H9 (cell line): ENCODE data around the gene HORMAD2. TPM values are rescaled to one million over a fixed set of nuclear protein-coding genes. Genes with fewer than 3 reads are reported as not detected.

ENCODE experiments used
- DNase-seq: peaks from one replicate; pipeline ENCODE4 v3.0.0-alpha.2; 2017
- H2AFZ ChIP-seq: one replicate; pipeline ENCODE4 v1.6.1; 2013; ENCODE audit warnings: mild to moderate bottlenecking, low read length, control low read depth, moderate library complexity
- H2AK5ac ChIP-seq: 2 replicates; pipeline ENCODE4 v1.6.1; 2013; ENCODE audit warnings: low read length, control low read depth, mixed read lengths; ENCODE audit not compliant: insufficient read length
- H2BK120ac ChIP-seq: one replicate; pipeline ENCODE4 v1.6.1; 2013; ENCODE audit warnings: low read depth, mild to moderate bottlenecking, low read length, control low read depth, inconsistent platforms; ENCODE audit not compliant: poor library complexity, severe bottlenecking
- H2BK12ac ChIP-seq: 2 replicates; pipeline ENCODE4 v1.6.1; 2013; ENCODE audit warnings: low read length, control low read depth, mixed read lengths, low read depth; ENCODE audit not compliant: insufficient read length
- H2BK15ac ChIP-seq: 2 replicates; pipeline ENCODE4 v1.6.1; 2013; ENCODE audit warnings: low read depth, low read length, control low read depth
- H2BK20ac ChIP-seq: one replicate; pipeline ENCODE4 v1.6.1; 2013; ENCODE audit warnings: low read depth, mild to moderate bottlenecking, low read length, control low read depth, inconsistent platforms; ENCODE audit not compliant: poor library complexity, severe bottlenecking
- H2BK5ac ChIP-seq: 2 replicates; pipeline ENCODE4 v1.6.1; 2013; ENCODE audit warnings: low read length, control low read depth, mixed read lengths; ENCODE audit not compliant: insufficient read length
- H3K14ac ChIP-seq: 2 replicates; pipeline ENCODE4 v1.6.1; 2013; ENCODE audit warnings: low read length, control low read depth; ENCODE audit not compliant: insufficient read depth
- H3K18ac ChIP-seq: 2 replicates; pipeline ENCODE4 v1.6.1; 2013; ENCODE audit warnings: low read depth, mild to moderate bottlenecking, mixed read lengths, low read length, control low read depth; ENCODE audit not compliant: insufficient read length
- H3K23ac ChIP-seq: 2 replicates; pipeline ENCODE4 v1.6.1; 2013; ENCODE audit warnings: low read length, control low read depth, mixed read lengths, low read depth; ENCODE audit not compliant: insufficient read length
- H3K23me2 ChIP-seq: 2 replicates; pipeline ENCODE4 v1.6.1; 2013; ENCODE audit warnings: low read depth, mild to moderate bottlenecking, mixed read lengths, low read length, control low read depth; ENCODE audit not compliant: insufficient read length, poor library complexity, severe bottlenecking
- H3K27ac ChIP-seq: 2 replicates; pipeline ENCODE4 v1.5.1; 2013; ENCODE audit warnings: low read length, control low read depth, mixed read lengths, low read depth; ENCODE audit not compliant: insufficient read length
- H3K27me3 ChIP-seq: 2 replicates; pipeline ENCODE4 v1.6.1; 2013; ENCODE audit warnings: low read length, control low read depth, inconsistent platforms; ENCODE audit not compliant: insufficient read depth
- H3K4ac ChIP-seq: 2 replicates; pipeline ENCODE4 v1.6.1; 2013; ENCODE audit warnings: low read depth, mild to moderate bottlenecking, control low read depth, inconsistent platforms, low read length, moderate library complexity
- H3K4me1 ChIP-seq: 2 replicates; pipeline ENCODE4 v1.6.1; 2013; ENCODE audit warnings: low read length, control low read depth, inconsistent platforms; ENCODE audit not compliant: insufficient read depth
- H3K4me2 ChIP-seq: 2 replicates; pipeline ENCODE4 v1.6.1; 2013; ENCODE audit warnings: low read length, control low read depth, mixed read lengths; ENCODE audit not compliant: insufficient read length, insufficient read depth
- H3K56ac ChIP-seq: 2 replicates; pipeline ENCODE4 v1.6.1; 2013; ENCODE audit warnings: low read depth, mild to moderate bottlenecking, mixed read lengths, low read length, control low read depth; ENCODE audit not compliant: insufficient read length
- H3K79me1 ChIP-seq: 2 replicates; pipeline ENCODE4 v1.6.1; 2013; ENCODE audit warnings: low read depth, mild to moderate bottlenecking, moderate library complexity, low read length, control low read depth, inconsistent platforms; ENCODE audit not compliant: insufficient read depth, poor library complexity, severe bottlenecking
- H3K79me2 ChIP-seq: 2 replicates; pipeline ENCODE4 v1.6.1; 2013; ENCODE audit warnings: low read length, control low read depth, inconsistent platforms; ENCODE audit not compliant: insufficient read depth
- H3K9ac ChIP-seq: 2 replicates; pipeline ENCODE4 v1.6.1; 2013; ENCODE audit warnings: low read length, control low read depth, mixed read lengths; ENCODE audit not compliant: insufficient read length; ENCODE audit errors: extremely low read depth
- H3K9me3 ChIP-seq: one replicate; pipeline ENCODE4 v1.6.1; 2013; ENCODE audit warnings: low read depth, low read length, inconsistent platforms; ENCODE audit not compliant: control insufficient read depth
- H3T11ph ChIP-seq: one replicate; pipeline ENCODE4 v1.6.1; 2013; ENCODE audit warnings: mild to moderate bottlenecking, low read length, control low read depth, inconsistent platforms
- H4K20me1 ChIP-seq: one replicate; pipeline ENCODE4 v1.6.1; 2013; ENCODE audit not compliant: control insufficient read depth, insufficient read length, insufficient read depth
- H4K5ac ChIP-seq: 2 replicates; pipeline ENCODE4 v1.6.1; 2013; ENCODE audit warnings: low read depth, mild to moderate bottlenecking, mixed read lengths, low read length, control low read depth; ENCODE audit not compliant: insufficient read length
- H4K8ac ChIP-seq: replicated peaks from 2 replicates; pipeline ENCODE4 v1.6.1; 2013; ENCODE audit warnings: low read length, control low read depth, mixed read lengths, low read depth; ENCODE audit not compliant: insufficient read length
- H4K91ac ChIP-seq: 2 replicates; pipeline ENCODE4 v1.6.1; 2013; ENCODE audit warnings: low read depth, mild to moderate bottlenecking, moderate library complexity, mixed read lengths, low read length, control low read depth; ENCODE audit not compliant: insufficient read length
- H3K27ac Mint-ChIP-seq, 3 experiments: 2 replicates in 2 of 3; 3 replicates in 1 of 3; pipeline ENCODE4 v1.8.0; 2020 to 2021; ENCODE audit warnings: mixed read lengths in 3 of 3, mild to moderate bottlenecking in 1 of 3, moderate library complexity in 1 of 3
- H3K27me3 Mint-ChIP-seq: 2 replicates; pipeline ENCODE4 v1.8.0; 2021; ENCODE audit warnings: low read depth, mild to moderate bottlenecking, moderate library complexity, mixed read lengths
- H3K36me3 Mint-ChIP-seq, 3 experiments: 2 replicates in 2 of 3; 3 replicates in 1 of 3; pipeline ENCODE4 v1.8.0; 2020 to 2021; ENCODE audit warnings: low read depth in 3 of 3, mixed read lengths in 3 of 3; ENCODE audit not compliant: insufficient read depth in 1 of 3
- H3K4me1 Mint-ChIP-seq, 2 experiments: 2 replicates each; pipeline ENCODE4 v1.8.0; 2020; ENCODE audit warnings: mixed read lengths in 2 of 2
- H3K4me3 Mint-ChIP-seq, 2 experiments: 2 replicates in 1 of 2; 3 replicates in 1 of 2; pipeline ENCODE4 v1.8.0; 2020 to 2021; ENCODE audit warnings: mild to moderate bottlenecking in 2 of 2, mixed read lengths in 2 of 2, moderate library complexity in 1 of 2
- H3K9me3 Mint-ChIP-seq, 2 experiments: 2 replicates in 1 of 2; 3 replicates in 1 of 2; pipeline ENCODE4 v1.8.0; 2020; ENCODE audit warnings: mild to moderate bottlenecking in 2 of 2, mixed read lengths in 2 of 2, moderate library complexity in 1 of 2
- CTCF ChIP-seq: fragments of 200-600 bp; sonication (generic); conservative IDR thresholded peaks from 3 replicates; pipeline ENCODE4 v1.8.0; 2021; ENCODE audit warnings: antibody characterized with exemption, mild to moderate bottlenecking
- total RNA-seq: library from RNA; stranded (reverse); gene quantifications from 2 replicates; pipeline ENCODE4 v1.2.1, GENCODE V29; 2021

The HORMAD2 gene
- total RNA-seq, 1 experiment from 2014 or later: not detected

- Histone ChIP-seq H3K23me2 (no peaks in the 10 kb centered on the region), H3K14ac (no peak overlapping the region), H2AK5ac (no peak overlapping the region), H2BK12ac (no peak overlapping the region), H3K79me2 (no peaks in the 10 kb centered on the region), H3K4me1 (no peaks in the 10 kb centered on the region), H3K4ac (no peak overlapping the region), H4K91ac (no peak overlapping the region), H3K27me3 (no peaks in the 10 kb centered on the region), H2AFZ (no peak overlapping the region), H2BK5ac (no peak overlapping the region), H4K8ac (no peak overlapping the region), H2BK20ac (no peak overlapping the region), H3T11ph (no peak overlapping the region), H4K5ac (no peak overlapping the region), H2BK15ac (no peak overlapping the region), H3K18ac (no peak overlapping the region), H3K27ac (no peak overlapping the region), H2BK120ac (no peak overlapping the region), H3K9ac (no peak overlapping the region), H3K56ac (no peak overlapping the region), H3K4me2 (no peak overlapping the region), H3K79me1 (no peaks in the 10 kb centered on the region), H3K9me3 (no peaks in the 10 kb centered on the region), H3K23ac (no peak overlapping the region), H4K20me1 (no peaks in the 10 kb centered on the region)
- no peak overlapping the region for H3K4me3 Mint-ChIP-seq
- H3K4me1 Mint-ChIP-seq: no peaks in the 10 kb centered on the region
- H3K9me3 Mint-ChIP-seq: peaks cover 5 to 9% of the 10 kb centered on the region in 2 experiments; a peak in 4 of 5 replicates
- no peaks in the 10 kb centered on the region for H3K36me3 Mint-ChIP-seq
- no peaks in the 10 kb centered on the region; the same call in 1 of the 2 replicates for H3K27me3 Mint-ChIP-seq
- no peak for DNase-seq
- H3K27ac Mint-ChIP-seq: no peak overlapping the region
- no peak for TF ChIP-seq CTCF
Observed at GRCh38 chr22:30088468-30088867, 8.2 kb downstream of the HORMAD2 start.
